Activated T-helper 17 cell treated with anti-CD3 and anti-CD28 coated beads, Interleukin-2, amount 50 U/mL, for 72 hours (primary cell): ENCODE results near the gene SCIN. TPM values are rescaled to one million over a fixed set of nuclear protein-coding genes. Genes with fewer than 3 reads are reported as not detected.
"Not testable (repeated sequence)": the region's sequence is repeated elsewhere in the genome, so short reads cannot be mapped to it uniquely, and the experiment has no call there.

ENCODE experiments used
- ATAC-seq: fragments of 150-1000 bp; cut with Tn5 transposase; replicated peaks from 2 replicates; pipeline ENCODE4 v1.10.0; 2021; ENCODE audit warnings: mild to moderate bottlenecking, moderate library complexity
- H3K27ac Mint-ChIP-seq: one replicate; pipeline ENCODE4 v1.8.0; 2022; ENCODE audit warnings: mixed read lengths
- H3K27me3 Mint-ChIP-seq: one replicate; pipeline ENCODE4 v1.8.0; 2022; ENCODE audit warnings: mixed read lengths
- H3K36me3 Mint-ChIP-seq: one replicate; pipeline ENCODE4 v1.8.0; 2022; ENCODE audit warnings: low read depth, mild to moderate bottlenecking, mixed read lengths
- H3K4me1 Mint-ChIP-seq: one replicate; pipeline ENCODE4 v1.8.0; 2022; ENCODE audit warnings: mixed read lengths
- H3K4me3 Mint-ChIP-seq: one replicate; pipeline ENCODE4 v1.8.0; 2022; ENCODE audit warnings: mild to moderate bottlenecking, mixed read lengths
- H3K9me3 Mint-ChIP-seq: one replicate; pipeline ENCODE4 v1.8.0; 2022; ENCODE audit warnings: mixed read lengths
- total RNA-seq, 2 donors: library from RNA; stranded (reverse); gene quantifications; one replicate each; pipeline ENCODE4 v1.2.3, GENCODE V29; 2022

Gene SCIN
- total RNA-seq: under 1 TPM; 0.17 to 0.29 TPM

DNA sequence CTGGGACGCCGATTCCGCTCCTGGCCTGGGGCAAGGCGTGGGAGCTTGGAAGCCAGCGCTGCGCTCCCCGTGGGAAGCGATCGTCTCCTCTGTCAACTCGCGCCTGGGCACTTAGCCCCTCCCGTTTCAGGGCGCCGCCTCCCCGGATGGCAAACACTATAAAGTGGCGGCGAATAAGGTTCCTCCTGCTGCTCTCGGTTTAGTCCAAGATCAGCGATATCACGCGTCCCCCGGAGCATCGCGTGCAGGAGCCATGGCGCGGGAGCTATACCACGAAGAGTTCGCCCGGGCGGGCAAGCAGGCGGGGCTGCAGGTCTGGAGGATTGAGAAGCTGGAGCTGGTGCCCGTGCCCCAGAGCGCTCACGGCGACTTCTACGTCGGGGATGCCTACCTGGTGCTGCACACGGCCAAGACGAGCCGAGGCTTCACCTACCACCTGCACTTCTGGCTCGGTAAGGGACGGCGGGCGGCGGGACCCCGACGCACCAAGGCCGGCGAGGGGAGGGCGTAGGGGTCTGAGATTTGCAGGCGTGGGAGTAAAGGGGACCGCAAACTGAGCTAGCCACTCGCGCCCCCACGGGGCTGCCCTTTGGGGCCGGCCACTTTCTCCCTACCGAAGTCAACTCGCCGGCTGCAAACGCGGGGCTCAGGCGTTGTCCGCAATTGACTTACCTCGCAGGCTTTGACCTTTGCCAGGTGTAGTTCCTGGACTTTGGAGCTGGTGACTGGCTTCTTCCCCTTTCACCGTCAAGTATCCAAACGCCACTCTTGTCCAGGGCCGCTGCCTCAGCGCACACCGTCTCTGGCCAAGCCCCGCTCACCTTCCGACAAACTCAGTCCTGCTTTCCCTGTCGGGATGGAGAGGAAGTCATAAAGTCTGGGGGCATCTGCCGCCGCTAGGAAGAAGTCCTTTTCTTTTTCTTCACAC, at the start of gene SCIN:
TSS of gene SCIN (plus strand) at position 187 of the 928 bp plus-strand sequence. CDS start at position 254, 67 bp downstream.
- H3K4me1 Mint-ChIP-seq: peaks cover 7% of the 10 kb centered on the region
- H3K27ac Mint-ChIP-seq: no peak within 1 kb of the TSS
- peaks cover 37% of the 10 kb centered on the region for H3K27me3 Mint-ChIP-seq
- H3K36me3 Mint-ChIP-seq: no peaks in the 10 kb centered on the region
- ATAC-seq: peak; percentile 71
- no peaks in the 10 kb centered on the region for H3K9me3 Mint-ChIP-seq
- H3K4me3 Mint-ChIP-seq: peak within 1 kb of the TSS; percentile 77

- Mint-ChIP-seq H3K9me3 (no peaks in the 10 kb centered on the region), H3K4me3 (no peak overlapping the region), H3K27me3 (peaks cover 27% of the 10 kb centered on the region), H3K27ac (no peak overlapping the region), H3K4me1 (no peaks in the 10 kb centered on the region), H3K36me3 (no peaks in the 10 kb centered on the region)
- no peak for ATAC-seq
These were observed 45.6 kb upstream of the SCIN start for GRCh38 chr7:12524794-12525386.

DNA sequence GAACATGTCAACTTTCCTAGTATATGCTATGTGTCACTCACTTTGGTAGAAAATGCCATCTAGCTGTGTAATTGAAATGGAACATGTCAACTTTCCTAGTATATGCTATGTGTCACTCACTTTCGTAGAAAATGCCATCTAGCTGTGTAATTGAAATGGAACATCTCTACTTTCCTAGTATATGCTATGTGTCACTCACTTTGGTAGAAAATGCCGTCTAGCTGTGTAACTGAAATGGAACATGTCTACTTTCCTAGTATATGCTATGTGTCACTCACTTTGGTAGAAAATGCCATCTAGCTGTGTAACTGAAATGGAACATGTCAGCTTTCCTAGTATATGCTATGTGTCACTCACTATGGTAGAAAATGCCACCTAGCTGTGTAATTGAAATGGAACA, 43.8 kb upstream of the SCIN start:
- not testable (repeated sequence) for H3K4me1 Mint-ChIP-seq, H3K36me3 Mint-ChIP-seq, H3K9me3 Mint-ChIP-seq, H3K27ac Mint-ChIP-seq, H3K4me3 Mint-ChIP-seq, ATAC-seq
- peaks cover 22% of the 10 kb centered on the region for H3K27me3 Mint-ChIP-seq

- not testable (repeated sequence) for H3K4me3 Mint-ChIP-seq, H3K4me1 Mint-ChIP-seq
These were observed 42.9 kb upstream of the SCIN start for GRCh38 chr7:12527670-12528069.

GRCh38 chr7:12529971-12530710, 40.4 kb upstream of the SCIN start:
- no peak for ATAC-seq
- Mint-ChIP-seq H3K9me3 (no peaks in the 10 kb centered on the region), H3K27me3 (peaks cover 14% of the 10 kb centered on the region), H3K36me3 (no peaks in the 10 kb centered on the region), H3K27ac (no peak overlapping the region), H3K4me1 (no peaks in the 10 kb centered on the region), H3K4me3 (no peak overlapping the region)

More at GRCh38 chr7:12527670-12528069, 42.9 kb upstream of the SCIN start:
- H3K27ac Mint-ChIP-seq, H3K9me3 Mint-ChIP-seq, ATAC-seq, H3K36me3 Mint-ChIP-seq: not testable (repeated sequence)
- H3K27me3 Mint-ChIP-seq: peaks cover 24% of the 10 kb centered on the region

GRCh38 chr7:12531784-12532183, 38.7 kb upstream of the SCIN start:
- Mint-ChIP-seq H3K4me3 (no peak overlapping the region), H3K9me3 (no peaks in the 10 kb centered on the region), H3K4me1 (no peaks in the 10 kb centered on the region), H3K27me3 (peaks cover 17% of the 10 kb centered on the region), H3K27ac (no peak overlapping the region), H3K36me3 (no peaks in the 10 kb centered on the region)
- ATAC-seq: no peak

DNA sequence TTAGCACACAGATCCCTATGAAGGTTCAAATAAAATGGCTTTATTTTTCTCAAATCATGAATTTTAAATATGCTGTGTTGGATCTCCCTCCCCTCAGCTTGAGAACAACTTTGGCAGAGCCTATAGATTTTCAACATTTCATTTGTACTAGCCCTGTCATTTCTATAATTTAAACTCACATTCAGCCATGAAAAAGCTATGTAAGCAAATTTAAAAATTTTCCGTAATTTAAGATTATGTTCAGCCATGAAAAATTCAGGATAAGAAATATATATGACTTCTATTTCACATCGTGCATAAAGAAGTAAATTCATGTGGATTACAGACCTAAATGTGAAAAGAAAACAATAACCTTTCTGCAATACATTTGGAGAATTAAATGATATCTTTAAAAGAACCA, 36.5 kb upstream of the SCIN start:
- ATAC-seq: no peak
- Mint-ChIP-seq H3K27ac (no peak overlapping the region), H3K4me3 (no peak overlapping the region), H3K9me3 (no peaks in the 10 kb centered on the region), H3K4me1 (no peaks in the 10 kb centered on the region), H3K27me3 (peaks cover 20% of the 10 kb centered on the region), H3K36me3 (no peaks in the 10 kb centered on the region)

DNA sequence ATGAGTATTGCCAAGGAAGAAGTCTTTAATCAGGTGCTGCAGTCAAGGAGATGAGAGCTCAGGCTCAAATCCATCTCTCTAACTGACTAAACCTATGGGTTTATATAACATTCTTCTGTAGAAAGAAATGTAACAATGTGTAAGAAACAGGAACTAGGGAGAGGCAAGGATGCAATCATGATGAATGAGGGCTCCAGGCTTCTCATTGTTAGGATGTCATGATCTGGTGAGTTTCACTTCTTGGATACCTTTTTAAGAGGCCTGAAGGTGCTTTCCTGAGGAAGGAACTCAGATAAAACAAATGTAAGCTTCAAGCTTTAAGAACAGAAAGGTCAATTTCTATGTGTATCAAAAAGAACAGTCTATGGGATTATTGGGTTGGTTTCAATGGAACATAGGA, 30.8 kb upstream of the SCIN start:
- no peak overlapping the region for H3K4me3 Mint-ChIP-seq
- H3K36me3 Mint-ChIP-seq: no peaks in the 10 kb centered on the region
- H3K27me3 Mint-ChIP-seq: peaks cover 6% of the 10 kb centered on the region
- H3K9me3 Mint-ChIP-seq: no peaks in the 10 kb centered on the region
- H3K27ac Mint-ChIP-seq: no peak overlapping the region
- ATAC-seq: no peak
- H3K4me1 Mint-ChIP-seq: no peaks in the 10 kb centered on the region

DNA sequence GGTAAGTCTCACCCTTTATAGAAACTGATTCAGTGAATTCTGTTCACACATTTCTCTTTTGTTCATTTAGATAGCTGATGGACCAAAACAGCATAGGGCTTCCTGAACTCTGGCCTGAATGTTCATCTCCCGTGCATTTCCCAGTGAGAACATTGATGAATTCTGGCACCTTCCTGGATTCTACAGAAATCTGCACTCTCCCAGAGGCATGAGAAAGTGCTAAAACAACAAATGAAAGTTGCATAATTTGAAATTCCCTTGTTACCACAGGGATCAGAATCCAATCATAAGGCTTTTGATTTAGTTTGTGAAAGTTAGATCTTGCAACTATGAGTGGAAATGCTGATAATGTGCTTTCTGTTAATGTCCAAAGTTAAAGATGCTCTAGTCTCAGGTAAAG, 29.7 kb upstream of the SCIN start:
- no peak overlapping the region for H3K4me3 Mint-ChIP-seq
- no peaks in the 10 kb centered on the region for H3K36me3 Mint-ChIP-seq
- ATAC-seq: no peak
- H3K27me3 Mint-ChIP-seq: peaks cover 6% of the 10 kb centered on the region
- no peaks in the 10 kb centered on the region for H3K4me1 Mint-ChIP-seq
- H3K9me3 Mint-ChIP-seq: no peaks in the 10 kb centered on the region
- no peak overlapping the region for H3K27ac Mint-ChIP-seq

- no peaks in the 10 kb centered on the region for H3K27me3 Mint-ChIP-seq
- H3K36me3 Mint-ChIP-seq: no peaks in the 10 kb centered on the region
- H3K27ac Mint-ChIP-seq: no peak overlapping the region
- no peaks in the 10 kb centered on the region for H3K4me1 Mint-ChIP-seq
- no peak overlapping the region for H3K4me3 Mint-ChIP-seq
- no peaks in the 10 kb centered on the region for H3K9me3 Mint-ChIP-seq
- ATAC-seq: no peak
These were observed 26.9 kb upstream of the SCIN start for GRCh38 chr7:12543586-12543985.

- H3K27me3 Mint-ChIP-seq: no peaks in the 10 kb centered on the region
- no peak overlapping the region for H3K4me3 Mint-ChIP-seq
- H3K36me3 Mint-ChIP-seq: no peaks in the 10 kb centered on the region
- H3K27ac Mint-ChIP-seq: no peak overlapping the region
- no peaks in the 10 kb centered on the region for H3K4me1 Mint-ChIP-seq
- no peak for ATAC-seq
- H3K9me3 Mint-ChIP-seq: no peaks in the 10 kb centered on the region
These were observed 21.4 kb upstream of the SCIN start for GRCh38 chr7:12549106-12549505.

DNA sequence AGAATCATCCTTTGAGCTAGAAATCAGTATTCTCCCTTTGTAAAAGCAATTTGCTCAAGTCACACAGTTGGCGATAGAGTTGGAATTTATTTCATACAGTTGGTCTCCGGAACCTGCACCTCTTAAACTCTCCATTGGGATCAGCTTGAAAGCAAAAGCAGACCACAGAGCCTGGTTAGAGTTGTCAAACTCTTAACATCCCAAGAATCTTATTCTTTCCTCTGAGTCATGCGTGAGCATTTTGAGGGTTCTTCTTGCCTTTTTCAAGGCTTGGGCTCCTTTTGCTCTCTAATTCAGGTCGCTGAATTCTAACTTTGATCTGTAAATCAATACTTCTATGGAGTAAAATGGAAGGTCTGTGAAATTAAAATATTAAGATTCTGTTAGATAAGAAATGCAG, 19.6 kb upstream of the SCIN start:
- Mint-ChIP-seq H3K36me3 (no peaks in the 10 kb centered on the region), H3K9me3 (no peaks in the 10 kb centered on the region), H3K27ac (no peak overlapping the region), H3K4me1 (no peaks in the 10 kb centered on the region), H3K4me3 (no peak overlapping the region), H3K27me3 (no peaks in the 10 kb centered on the region)
- no peak for ATAC-seq

GRCh38 chr7:12552876-12553275, 17.6 kb upstream of the SCIN start:
- no peaks in the 10 kb centered on the region for H3K4me1 Mint-ChIP-seq
- H3K27me3 Mint-ChIP-seq: peaks cover under 1% of the 10 kb centered on the region
- no peaks in the 10 kb centered on the region for H3K36me3 Mint-ChIP-seq
- no peak for ATAC-seq
- peaks cover 4% of the 10 kb centered on the region for H3K9me3 Mint-ChIP-seq
- H3K27ac Mint-ChIP-seq: no peak overlapping the region
- no peak overlapping the region for H3K4me3 Mint-ChIP-seq

DNA sequence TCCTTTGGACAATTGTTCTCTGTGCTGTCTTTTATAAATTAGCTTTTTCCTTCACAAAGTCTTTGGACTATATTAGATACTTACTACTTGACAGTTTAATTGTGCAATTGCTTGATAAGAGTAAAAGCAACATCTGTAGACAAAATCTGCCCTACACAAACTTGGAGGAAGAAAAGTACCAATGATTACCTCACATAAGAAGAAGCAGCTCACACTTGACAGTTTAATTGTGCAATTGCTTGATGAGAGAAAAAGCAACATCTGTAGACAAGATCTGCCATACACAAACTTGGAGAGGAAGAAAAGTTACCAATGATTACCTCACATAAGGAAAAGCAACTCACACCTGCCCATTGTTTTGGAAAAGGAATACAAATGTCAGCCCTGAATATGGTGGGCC, 17.1 kb upstream of the SCIN start:
- Mint-ChIP-seq H3K9me3 (peaks cover 4% of the 10 kb centered on the region), H3K4me3 (no peak overlapping the region)

DNA sequence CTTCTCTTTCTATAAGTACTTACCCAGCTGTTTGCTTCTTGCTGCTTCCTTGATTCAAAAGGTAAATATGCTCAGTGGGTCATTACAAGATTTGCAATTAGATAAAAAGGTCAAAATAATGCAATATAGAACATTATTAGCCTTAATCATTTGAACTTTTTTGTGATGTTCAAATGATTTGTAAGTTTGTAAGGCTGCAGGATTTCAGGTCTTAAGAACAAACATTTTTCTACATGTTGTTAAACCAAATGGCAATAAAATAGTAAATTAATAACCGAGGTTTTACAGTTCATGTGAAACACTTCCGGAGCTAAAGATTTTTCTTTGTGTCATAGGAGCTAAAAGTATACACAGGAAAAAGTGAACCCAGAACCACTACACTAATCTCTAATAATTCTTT, 16.2 kb upstream of the SCIN start:
- peaks cover 4% of the 10 kb centered on the region for H3K9me3 Mint-ChIP-seq

More for the DNA sequence above, 17.1 kb upstream of the SCIN start:
- H3K4me1 Mint-ChIP-seq: no peaks in the 10 kb centered on the region
- no peaks in the 10 kb centered on the region for H3K36me3 Mint-ChIP-seq
- H3K27me3 Mint-ChIP-seq: peaks cover 5% of the 10 kb centered on the region
- no peak overlapping the region for H3K27ac Mint-ChIP-seq
- no peak for ATAC-seq

More for the DNA sequence above, 16.2 kb upstream of the SCIN start:
- no peak overlapping the region for H3K4me3 Mint-ChIP-seq
- H3K27me3 Mint-ChIP-seq: peaks cover 5% of the 10 kb centered on the region
- no peaks in the 10 kb centered on the region for H3K36me3 Mint-ChIP-seq
- H3K27ac Mint-ChIP-seq: no peak overlapping the region
- no peak for ATAC-seq
- no peaks in the 10 kb centered on the region for H3K4me1 Mint-ChIP-seq
